Stimulated activated CD4-positive, alpha-beta T cell treated with anti-CD3 and anti-CD28 coated beads, Interleukin-1b, Interleukin-23, amount 100 ng/mL, for 1 hour (primary cell): Measurements from ENCODE around the gene C11orf65.

Experiments
- DNase-seq, 2 donors: peaks; one replicate each; pipeline ENCODE4 v3.0.0-alpha.2; 2020; ENCODE audit warnings: low read depth in 2 of 2

C11orf65 gene

DNA sequence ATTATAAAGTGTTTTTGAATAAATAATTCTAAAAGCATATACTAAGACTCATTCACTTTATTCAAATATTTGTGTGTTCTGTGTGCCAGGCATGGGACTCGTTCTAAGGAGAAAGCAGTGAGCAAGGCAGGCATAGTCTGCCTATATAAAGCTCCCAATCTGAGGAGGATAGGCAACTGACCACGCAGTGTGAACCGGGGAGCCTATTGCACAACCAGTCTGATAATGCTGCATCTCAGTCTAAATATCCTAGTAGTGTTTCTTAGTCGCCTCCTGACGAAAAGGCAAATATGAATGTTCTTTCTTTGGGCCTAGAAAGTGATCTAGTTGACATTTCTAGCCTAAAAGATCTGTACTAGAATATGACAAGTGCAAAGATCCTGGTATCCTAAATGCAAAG lies 98.3 kb downstream of the C11orf65 start:
- no peak for DNase-seq

DNA sequence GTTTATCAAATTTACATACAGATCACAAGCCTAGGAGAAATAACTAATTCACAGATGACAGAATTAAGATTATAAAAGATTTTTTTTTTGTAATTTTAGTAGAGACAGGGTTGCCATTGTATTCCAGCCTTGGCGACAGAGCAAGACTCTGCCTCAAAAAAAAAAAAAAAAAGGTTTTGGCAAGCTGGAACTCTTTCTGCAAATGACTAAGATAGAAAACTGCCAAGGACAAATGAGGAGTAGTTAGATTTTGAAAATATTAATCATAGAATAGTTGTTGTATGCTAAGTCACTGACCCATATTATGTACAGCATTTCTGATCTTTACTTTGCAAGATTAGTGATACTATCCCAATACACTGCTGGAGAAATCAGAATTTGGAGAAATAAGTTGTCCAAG lies 99.2 kb downstream of the C11orf65 start:
- DNase-seq = no peak

DNA sequence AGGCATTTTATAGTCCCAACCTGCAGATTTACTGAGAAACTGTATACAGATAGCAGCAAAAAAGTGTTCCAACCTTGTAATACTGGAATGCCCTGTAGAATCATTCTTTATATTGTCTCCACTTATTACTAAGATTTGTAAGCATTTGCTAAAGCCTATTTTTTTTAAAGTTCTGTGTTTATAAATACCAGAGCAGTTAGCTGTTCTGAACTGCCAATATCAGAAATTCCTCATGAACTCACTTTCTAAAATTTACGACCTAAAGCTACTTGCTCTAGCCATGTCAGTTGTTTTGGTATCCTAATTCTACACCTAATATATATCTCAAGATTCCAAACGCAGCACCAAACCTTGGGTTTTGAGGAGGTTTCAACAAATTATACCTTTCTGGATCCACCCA lies 103.2 kb downstream of the C11orf65 start:
- DNase-seq = no peak

DNA sequence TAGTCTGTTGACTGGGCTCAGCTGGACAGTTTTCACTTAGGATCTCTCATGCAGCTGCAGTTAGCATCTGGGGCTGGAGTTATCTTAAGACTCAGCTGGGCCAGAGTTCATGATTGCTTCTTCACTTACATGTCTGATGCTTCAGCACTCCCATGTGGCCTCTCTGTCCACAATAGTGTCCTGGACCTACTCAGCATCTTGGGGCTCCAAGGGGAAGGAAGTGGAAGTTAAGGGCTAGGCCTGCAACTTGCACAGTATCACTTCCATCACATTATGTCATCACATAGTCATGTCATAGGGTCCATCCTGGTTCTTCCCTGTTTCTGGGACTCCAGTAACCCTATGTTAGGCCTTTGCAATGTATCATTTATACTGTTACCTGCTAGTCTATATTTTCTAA lies 115.9 kb downstream of the C11orf65 start:
- DNase-seq = no peak

DNA sequence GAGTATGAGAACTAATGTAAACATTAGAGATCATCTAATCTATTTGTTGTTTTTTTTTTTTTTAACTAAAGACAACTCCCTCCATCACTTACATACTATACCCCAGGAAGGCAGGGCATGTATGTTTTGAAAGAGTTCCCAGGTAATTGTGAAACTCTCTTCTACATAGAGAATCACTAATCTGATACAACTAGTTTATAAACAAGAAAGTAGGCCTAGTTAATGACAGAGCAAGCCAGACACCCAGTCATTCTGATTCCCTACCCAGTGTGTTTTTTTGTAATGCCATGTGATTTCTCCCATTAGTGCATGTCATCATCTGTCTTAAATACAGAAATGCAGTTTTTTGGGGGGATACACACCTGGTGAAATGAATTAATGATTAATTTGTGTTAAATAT lies 120.9 kb downstream of the C11orf65 start:
- DNase-seq = no peak

DNA sequence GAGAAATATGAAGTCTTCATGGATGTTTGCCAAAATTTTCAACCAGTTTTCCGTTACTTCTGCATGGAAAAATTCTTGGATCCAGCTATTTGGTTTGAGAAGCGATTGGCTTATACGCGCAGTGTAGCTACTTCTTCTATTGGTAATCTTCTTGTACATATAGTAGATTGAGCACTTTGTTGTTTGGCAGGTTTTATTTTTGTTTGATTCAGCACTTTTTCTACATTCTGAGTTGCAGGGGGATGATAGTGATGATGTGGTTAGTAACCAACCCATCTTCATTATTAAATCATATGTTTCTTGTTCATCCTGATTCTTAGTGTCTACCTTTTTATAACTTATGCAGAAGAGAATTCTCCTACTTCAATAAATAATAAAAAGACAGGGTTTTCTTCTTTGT lies 121.6 kb downstream of the C11orf65 start:
- DNase-seq = no peak

DNA sequence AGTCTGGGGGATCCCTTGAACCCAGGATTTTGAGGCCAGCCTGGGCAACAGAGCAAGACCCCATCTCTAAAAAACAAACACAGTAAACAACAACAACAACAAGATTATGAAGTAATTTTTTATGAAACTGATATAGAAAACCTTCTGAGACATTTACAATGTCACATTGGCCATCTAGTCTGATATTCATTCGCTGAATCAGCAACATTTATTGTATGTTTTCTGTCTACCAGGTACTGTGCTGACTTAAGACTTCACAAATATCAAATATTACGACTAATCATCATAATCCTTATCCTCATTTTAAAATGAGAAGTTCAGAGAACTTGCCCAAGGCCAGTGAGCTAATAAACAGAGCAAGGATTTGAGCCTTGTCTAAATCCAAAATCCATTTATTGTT lies 123.6 kb downstream of the C11orf65 start:
- no peak for DNase-seq

GRCh38 chr11:108341654-108342053 lies 125.7 kb downstream of the C11orf65 start:
- DNase-seq = no peak

DNA sequence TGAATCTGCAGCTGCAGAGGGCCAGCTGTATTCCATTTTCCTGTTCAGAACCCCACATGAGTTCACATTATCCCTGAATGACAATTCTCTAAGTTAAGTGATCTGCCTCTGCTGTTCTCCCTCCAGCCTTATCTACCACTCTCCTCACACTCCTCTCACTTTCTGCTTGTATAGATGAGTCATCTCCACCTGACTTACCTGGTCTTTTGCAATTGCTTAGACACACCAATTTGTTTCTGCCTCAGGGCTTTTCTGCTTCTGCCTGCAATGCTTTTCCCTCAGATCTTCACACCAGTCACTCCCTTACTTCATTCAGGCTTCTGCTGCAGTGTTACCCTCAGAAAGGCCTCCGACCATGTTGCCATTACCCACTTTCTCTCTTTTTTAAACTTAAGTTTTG lies 126.4 kb downstream of the C11orf65 start:
- DNase-seq = no peak

DNA sequence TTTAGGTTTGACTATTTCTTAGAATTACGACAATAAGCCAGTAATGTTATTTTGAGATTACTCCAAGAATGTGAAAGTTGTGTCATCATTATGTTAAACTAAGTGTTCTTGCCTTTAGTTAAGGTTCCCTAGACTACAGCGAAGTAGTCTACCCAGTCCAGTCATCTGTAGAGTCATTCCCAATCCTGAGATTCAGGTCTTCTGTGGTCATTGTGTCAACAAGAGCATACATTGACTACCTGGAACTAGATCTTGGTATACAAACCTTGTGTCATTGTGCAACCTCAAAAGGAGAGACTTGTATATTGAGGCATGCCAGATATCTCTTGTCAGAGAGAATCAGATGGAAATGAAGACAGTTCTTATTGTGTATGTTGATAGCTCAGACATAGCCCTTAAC lies 128.6 kb downstream of the C11orf65 start:
- DNase-seq = no peak

DNA sequence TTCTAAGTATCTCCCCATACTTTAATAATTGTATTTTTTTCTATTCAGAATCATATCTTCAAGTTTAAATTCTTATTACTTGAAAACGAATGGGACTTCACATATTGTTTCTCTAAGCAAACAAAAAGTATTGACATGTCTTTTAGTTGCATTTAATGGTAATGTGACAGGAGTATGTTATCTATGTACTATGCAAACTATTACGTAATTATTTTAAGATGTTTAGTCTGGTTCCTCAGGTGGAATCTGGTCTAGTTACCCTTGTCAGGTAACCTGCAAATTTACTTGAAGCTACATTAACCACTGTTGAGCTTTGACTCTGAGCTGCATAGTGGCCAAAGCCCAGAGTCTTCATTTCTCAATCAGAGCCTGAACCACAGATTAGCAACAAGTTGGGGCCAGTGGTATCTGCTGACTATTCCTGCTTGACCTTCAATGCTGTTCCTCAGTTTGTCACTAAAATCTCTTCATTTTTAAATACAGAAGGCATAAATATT lies 133.9 kb downstream of the C11orf65 start:
- DNase-seq = no peak
